Spleen (tissue), 7 donors: ENCODE data around the gene CBX1.
A peak's percentile ranks its signal among the peaks of the same experiment; 100 is the strongest.

Experiments used
- POLR2A ChIP-seq, 3 donors: fragments of 450-650 bp; IDR thresholded peaks; one replicate each; pipeline ENCODE4 v1.5.1; 2017; ENCODE audit warnings: antibody characterized with exemption in 3 of 3, mild to moderate bottlenecking in 1 of 3
- POLR2AphosphoS5 ChIP-seq, 3 donors: sonication (generic); formaldehyde crosslinking; IDR thresholded peaks; one replicate each; pipeline ENCODE4 v1.5.1; 2017; ENCODE audit warnings: antibody characterized with exemption in 3 of 3
- TF ChIP-seq, protein P1 (sequence below), 11 experiments: fragments of 200-600 bp in 7 of 11; fragments of 450-650 bp in 4 of 11; sonication (generic) in 4 of 11; IDR thresholded peaks in 8 of 11; conservative IDR thresholded peaks in 3 of 11; 1 replicate in 7 of 11; 2 replicates in 4 of 11; pipeline versions ENCODE4 v1.4.0 to v1.8.0; 2016 to 2021; ENCODE audit warnings: antibody characterized with exemption in 11 of 11, inconsistent platforms in 4 of 11, mild to moderate bottlenecking in 1 of 11
- donor health status: DM: no; HTN: no; CAD: no; lungs with moderate emphysema.
- donor health status: DM: no; HTN: no; CAD: no.
- donor health status: DM: no; HTN: no; CAD: no.

DNA sequence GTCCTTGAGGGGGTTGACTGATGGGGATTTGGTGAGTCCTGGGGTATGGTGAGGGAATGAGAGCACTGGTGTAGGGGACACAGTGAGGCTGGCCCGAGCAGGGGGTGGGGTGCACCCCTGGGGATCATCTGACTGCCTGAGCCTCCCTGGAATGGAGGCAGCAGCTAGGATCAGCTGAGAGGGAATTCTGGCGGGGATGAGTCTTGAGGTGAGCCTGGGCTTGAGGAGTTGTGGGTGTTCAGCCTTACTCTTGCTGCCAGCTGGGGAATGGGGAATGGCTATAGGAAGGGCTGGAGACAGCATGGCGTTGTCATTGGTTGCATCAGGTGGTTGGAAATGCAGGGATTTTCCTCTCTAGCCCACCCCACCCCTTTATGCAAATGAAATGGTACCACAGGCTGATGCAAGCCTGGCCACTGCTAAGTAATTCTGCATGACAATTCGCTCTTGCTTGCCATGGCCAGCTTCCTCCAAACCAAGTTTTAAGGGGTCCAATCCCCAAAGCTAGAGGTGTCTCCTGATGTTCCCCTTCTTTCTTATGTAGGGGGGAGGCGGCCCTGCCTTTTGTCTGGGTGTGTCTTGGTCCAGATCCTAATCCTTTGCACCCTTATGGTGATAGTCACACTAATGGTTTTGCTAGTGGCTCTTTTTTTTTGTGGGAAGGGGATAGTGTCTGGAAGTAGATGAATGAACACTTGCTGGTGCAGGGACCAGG, 45.6 kb downstream of the CBX1 start:
- TF ChIP-seq, protein P1, sequence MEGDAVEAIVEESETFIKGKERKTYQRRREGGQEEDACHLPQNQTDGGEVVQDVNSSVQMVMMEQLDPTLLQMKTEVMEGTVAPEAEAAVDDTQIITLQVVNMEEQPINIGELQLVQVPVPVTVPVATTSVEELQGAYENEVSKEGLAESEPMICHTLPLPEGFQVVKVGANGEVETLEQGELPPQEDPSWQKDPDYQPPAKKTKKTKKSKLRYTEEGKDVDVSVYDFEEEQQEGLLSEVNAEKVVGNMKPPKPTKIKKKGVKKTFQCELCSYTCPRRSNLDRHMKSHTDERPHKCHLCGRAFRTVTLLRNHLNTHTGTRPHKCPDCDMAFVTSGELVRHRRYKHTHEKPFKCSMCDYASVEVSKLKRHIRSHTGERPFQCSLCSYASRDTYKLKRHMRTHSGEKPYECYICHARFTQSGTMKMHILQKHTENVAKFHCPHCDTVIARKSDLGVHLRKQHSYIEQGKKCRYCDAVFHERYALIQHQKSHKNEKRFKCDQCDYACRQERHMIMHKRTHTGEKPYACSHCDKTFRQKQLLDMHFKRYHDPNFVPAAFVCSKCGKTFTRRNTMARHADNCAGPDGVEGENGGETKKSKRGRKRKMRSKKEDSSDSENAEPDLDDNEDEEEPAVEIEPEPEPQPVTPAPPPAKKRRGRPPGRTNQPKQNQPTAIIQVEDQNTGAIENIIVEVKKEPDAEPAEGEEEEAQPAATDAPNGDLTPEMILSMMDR (IDR thresholded peaks at IDR 0.05 in 8 of 11, conservative IDR thresholded peaks at IDR 0.05 in 3 of 11) = no peak
- TF ChIP-seq POLR2A (IDR thresholded peaks at IDR 0.05) (no peak), POLR2AphosphoS5 (IDR thresholded peaks at IDR 0.05) (peak in 1 of 3 donors; percentile 5)
